Tibial nerve (tissue), 4 donors: ENCODE data around the gene SWAP70. TPM values are rescaled to one million over a fixed set of nuclear protein-coding genes. Genes with fewer than 3 reads are reported as not detected.

ENCODE experiments used
- DNase-seq, 2 donors: peaks; one replicate each; pipeline ENCODE4 v3.0.0-alpha.2; 2019; ENCODE audit warnings: low spot score in 2 of 2
- H3K27ac ChIP-seq, 4 donors: fragments of 200-600 bp; sonication (generic) in 3 of 4; one replicate each; pipeline ENCODE4 v1.5.1; 2017 to 2019; ENCODE audit warnings: mild to moderate bottlenecking in 1 of 4
- H3K27me3 ChIP-seq, 2 donors: fragments of 200-600 bp; sonication (generic) in 1 of 2; one replicate each; pipeline versions ENCODE4 v1.5.1 to v1.6.0; 2017 to 2019
- H3K36me3 ChIP-seq, 3 donors: fragments of 200-600 bp; sonication (generic); one replicate each; pipeline ENCODE4 v1.5.1; 2018 to 2019
- H3K4me1 ChIP-seq, 4 donors: fragments of 200-600 bp; sonication (generic) in 3 of 4; one replicate each; pipeline ENCODE4 v1.5.1; 2017 to 2019
- H3K4me3 ChIP-seq, 4 donors: fragments of 200-600 bp; sonication (generic) in 3 of 4; one replicate each; pipeline ENCODE4 v1.5.1; 2017 to 2019; ENCODE audit warnings: mild to moderate bottlenecking in 1 of 4, moderate library complexity in 1 of 4
- H3K9me3 ChIP-seq, 4 donors: fragments of 200-600 bp; sonication (generic) in 3 of 4; one replicate each; pipeline ENCODE4 v1.5.1; 2017 to 2019
- CTCF ChIP-seq, 5 experiments: fragments of 200-600 bp in 3 of 5; fragments of 450-650 bp in 2 of 5; sonication (generic) in 3 of 5; IDR thresholded peaks; one replicate each; pipeline ENCODE4 v1.5.1; 2016 to 2019; ENCODE audit warnings: antibody characterized with exemption in 5 of 5, mild to moderate bottlenecking in 3 of 5, moderate library complexity in 2 of 5
- EP300 ChIP-seq, 2 donors: sonication (generic); formaldehyde crosslinking; IDR thresholded peaks; one replicate each; pipeline ENCODE4 v1.6.1; 2017; ENCODE audit warnings: antibody characterized with exemption in 2 of 2, mild to moderate bottlenecking in 1 of 2
- POLR2A ChIP-seq, 2 donors: fragments of 450-650 bp; IDR thresholded peaks; one replicate each; pipeline ENCODE4 v1.6.1; 2017; ENCODE audit warnings: antibody characterized with exemption in 2 of 2, mild to moderate bottlenecking in 2 of 2, moderate library complexity in 2 of 2
- WGBS, 2 donors: methylation state at CpG; one replicate each; pipeline ENCODE4 v1.1.5; 2018; 5-methylcytosine and 5-hydroxymethylcytosine counted together
- total RNA-seq, 4 donors: library from RNA; depleted of rRNA; stranded (reverse); fragments of >200 nt; gene quantifications; one replicate each; pipeline ENCODE4 v1.1.0, GENCODE V29; 2016

Gene SWAP70
- total RNA-seq, 4 donors from 2014 or later, result 51.0 to 79.1 (median 66.9) TPM

DNA sequence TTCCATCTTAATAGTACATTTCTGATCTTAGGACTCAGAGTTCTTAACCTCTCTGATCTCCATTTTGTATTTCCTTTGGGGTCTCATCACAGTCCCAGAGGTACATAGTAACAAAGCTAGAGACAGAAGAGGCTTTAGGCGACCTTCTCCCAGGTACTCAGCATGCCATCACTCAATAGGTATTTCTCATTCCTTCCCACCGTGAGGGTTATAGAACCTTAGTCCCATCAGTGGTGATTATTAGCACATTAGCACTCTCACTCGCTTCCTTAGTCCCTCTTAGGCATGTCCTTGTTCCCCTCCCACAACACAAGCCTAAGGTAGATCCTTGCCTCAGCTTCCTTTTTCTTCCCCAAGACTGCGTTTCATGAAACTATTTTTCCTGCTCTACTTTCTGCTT, 14.7 kb downstream of the SWAP70 start:
- Histone ChIP-seq H3K9me3 (no peaks in the 10 kb centered on the region), H3K27me3 (no peaks in the 10 kb centered on the region), H3K27ac (no peak overlapping the region), H3K36me3 (no peaks in the 10 kb centered on the region), H3K4me1 (peaks cover 0 to 43% (median 2%) of the 10 kb centered on the region in 4 donors), H3K4me3 (no peak overlapping the region)
- WGBS, 2 donors, result 75 to 82% methylated on average over 4 of the region's 4 CpGs
- DNase-seq, result no peak
- TF ChIP-seq CTCF (IDR thresholded peaks at IDR 0.05) (no peak), POLR2A (IDR thresholded peaks at IDR 0.05) (no peak)

DNA sequence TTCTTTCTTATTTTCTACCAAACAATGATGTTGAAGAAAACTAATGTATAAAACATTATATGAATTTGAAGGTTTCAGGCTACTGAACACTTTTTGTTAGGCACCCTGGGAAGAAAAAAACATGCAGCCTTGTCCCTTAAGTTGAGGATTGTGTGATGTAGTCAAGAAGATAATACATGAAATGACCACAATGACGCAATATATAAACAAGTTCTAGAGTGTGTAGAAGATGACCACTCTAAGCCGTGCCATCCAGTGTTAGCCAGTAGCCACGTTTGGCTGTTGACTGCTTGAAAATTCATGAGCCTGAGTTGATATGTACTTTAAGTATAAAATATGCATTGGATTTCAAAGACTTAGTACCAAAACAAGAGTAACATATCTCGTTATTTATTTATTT, 16.2 kb downstream of the SWAP70 start:
- no peak for TF ChIP-seq CTCF (IDR thresholded peaks at IDR 0.05)
- TF ChIP-seq EP300 (IDR thresholded peaks at IDR 0.05), result no peak
- no peak for TF ChIP-seq POLR2A (IDR thresholded peaks at IDR 0.05)
- Histone ChIP-seq H3K4me3 (no peak overlapping the region), H3K9me3 (no peaks in the 10 kb centered on the region), H3K27ac (no peak overlapping the region), H3K36me3 (no peaks in the 10 kb centered on the region), H3K27me3 (no peaks in the 10 kb centered on the region), H3K4me1 (peaks cover 0 to 39% (median 0%) of the 10 kb centered on the region in 4 donors)
- 91 to 94% methylated on average over 4 of the region's 4 CpGs for WGBS, 2 donors
- DNase-seq, result no peak

GRCh38 chr11:9681583-9682372, 17.9 kb downstream of the SWAP70 start:
- TF ChIP-seq CTCF (IDR thresholded peaks at IDR 0.05) (no peak), POLR2A (IDR thresholded peaks at IDR 0.05) (no peak), EP300 (IDR thresholded peaks at IDR 0.05) (no peak)
- Histone ChIP-seq H3K36me3 (peaks cover 0 to 5% (median 0%) of the 10 kb centered on the region in 3 donors), H3K27me3 (no peaks in the 10 kb centered on the region), H3K9me3 (no peaks in the 10 kb centered on the region), H3K4me1 (peaks cover 0 to 29% (median 0%) of the 10 kb centered on the region in 4 donors), H3K4me3 (no peak overlapping the region), H3K27ac (peak overlapping the region in 1 of 4 donors; percentile 51)
- no peak for DNase-seq
- 93 to 100% methylated on average over 2 of the region's 2 CpGs for WGBS, 2 donors

- H3K36me3 ChIP-seq, result peaks cover 0 to 5% (median 0%) of the 10 kb centered on the region in 3 donors
- WGBS, 2 donors, result 61 to 65% methylated on average over 2 of the region's 2 CpGs
- peaks cover 0 to 69% (median 36%) of the 10 kb centered on the region in 4 donors for H3K4me1 ChIP-seq
- peak overlapping the region; percentile 58 to 88 (median 83) for H3K27ac ChIP-seq
- TF ChIP-seq CTCF (IDR thresholded peaks at IDR 0.05) (no peak), EP300 (IDR thresholded peaks at IDR 0.05) (no peak), POLR2A (IDR thresholded peaks at IDR 0.05) (no peak)
- DNase-seq, result no peak
- no peaks in the 10 kb centered on the region for H3K27me3 ChIP-seq
- no peak overlapping the region for H3K4me3 ChIP-seq
- H3K9me3 ChIP-seq, result no peaks in the 10 kb centered on the region
Measured at GRCh38 chr11:9687711-9688477, 24.0 kb downstream of the SWAP70 start.
